Stimulated activated CD4-positive, alpha-beta T cell treated with anti-CD3 and anti-CD28 coated beads, Interleukin-15, amount 100 ng/mL, for 24 hours (primary cell): Measurements from ENCODE around the gene GBGT1.

Experiments
- DNase-seq: peaks from one replicate; pipeline ENCODE4 v3.0.0-alpha.2; 2020

GBGT1 gene

GRCh38 chr9:133141833-133142595 lies 21.7 kb downstream of the GBGT1 start:
- DNase-seq = peak; percentile 70

DNA sequence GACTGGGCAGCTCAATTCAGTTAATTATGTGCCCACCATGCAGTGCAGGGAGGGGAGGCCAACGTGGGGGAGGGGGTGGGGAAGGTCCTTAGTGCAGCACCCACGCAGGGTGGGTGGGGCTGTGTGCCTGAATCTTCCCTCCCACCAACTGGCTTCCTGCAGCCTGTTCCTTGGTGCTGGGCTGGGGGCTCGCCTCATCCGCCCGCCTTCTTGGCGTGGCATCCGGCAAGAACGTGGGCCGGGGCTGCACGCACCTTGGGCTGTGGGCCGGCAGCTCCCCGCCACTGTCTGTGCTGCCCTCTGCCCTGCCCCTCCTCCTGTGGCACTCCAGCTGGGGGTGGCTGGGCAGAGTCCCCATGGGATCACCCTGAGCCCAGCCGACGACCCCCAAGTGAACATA lies 23.1 kb downstream of the GBGT1 start:
- DNase-seq = no peak

DNA sequence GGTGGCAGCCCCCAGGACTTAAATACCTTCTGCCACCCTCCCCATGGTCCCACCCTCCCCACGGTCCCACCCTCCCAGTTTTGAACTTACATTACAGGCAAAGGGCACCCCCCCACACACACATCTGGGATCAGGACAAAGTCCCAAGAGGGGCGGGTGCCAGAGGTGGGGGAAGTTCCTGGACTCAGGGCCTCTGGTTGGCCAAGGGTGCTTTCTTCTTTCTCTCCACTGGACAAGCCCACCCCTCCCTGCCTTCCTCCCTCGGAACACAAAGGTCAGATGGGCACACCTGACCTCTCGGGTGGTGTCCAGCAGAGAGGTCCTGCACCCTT lies 23.6 kb downstream of the GBGT1 start:
- DNase-seq = no peak

DNA sequence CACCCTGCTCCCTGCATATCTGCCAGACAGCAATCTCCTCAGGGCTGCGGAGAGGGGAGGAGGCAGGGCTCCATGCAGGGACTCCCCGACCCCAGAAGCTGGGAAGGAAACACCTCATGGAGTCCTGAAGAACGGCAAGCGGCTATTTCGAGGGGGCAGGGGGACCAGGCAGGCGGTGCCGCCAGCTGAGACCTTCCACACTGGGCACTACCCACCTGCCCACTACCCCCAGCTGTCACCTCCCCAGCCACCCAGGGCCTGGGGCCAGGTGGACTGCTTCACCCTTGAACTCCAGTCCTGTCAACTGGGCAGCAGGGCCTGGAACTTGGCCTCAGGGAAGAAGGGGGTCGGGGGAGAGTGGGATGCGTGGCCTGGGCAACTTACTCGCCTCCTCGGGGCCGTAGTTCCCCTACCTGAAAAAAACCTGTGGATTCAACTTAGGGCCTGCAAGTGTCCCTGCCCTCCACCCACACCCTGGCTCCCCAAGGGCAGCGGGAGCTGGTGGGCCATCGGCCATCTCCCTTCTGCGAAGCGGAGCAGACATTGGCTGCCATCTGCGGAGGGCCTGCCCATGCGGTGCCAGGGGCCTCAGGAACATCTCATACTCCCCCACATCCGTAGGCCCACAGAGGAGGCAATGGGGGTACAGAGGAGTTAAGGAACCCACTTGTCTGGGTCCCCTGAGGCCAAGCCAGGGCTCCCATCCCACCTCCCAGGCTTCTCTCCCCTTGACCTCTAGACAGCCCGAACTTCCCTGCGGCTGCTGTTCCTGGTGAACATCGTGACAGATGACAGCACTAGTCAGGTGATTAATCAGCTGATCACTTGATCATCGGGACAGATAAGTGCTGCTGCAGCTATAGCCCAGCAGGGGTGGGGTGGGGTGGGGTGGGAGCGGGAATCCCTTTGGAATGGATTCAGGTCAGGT lies 24.2 kb downstream of the GBGT1 start:
- DNase-seq = no peak

DNA sequence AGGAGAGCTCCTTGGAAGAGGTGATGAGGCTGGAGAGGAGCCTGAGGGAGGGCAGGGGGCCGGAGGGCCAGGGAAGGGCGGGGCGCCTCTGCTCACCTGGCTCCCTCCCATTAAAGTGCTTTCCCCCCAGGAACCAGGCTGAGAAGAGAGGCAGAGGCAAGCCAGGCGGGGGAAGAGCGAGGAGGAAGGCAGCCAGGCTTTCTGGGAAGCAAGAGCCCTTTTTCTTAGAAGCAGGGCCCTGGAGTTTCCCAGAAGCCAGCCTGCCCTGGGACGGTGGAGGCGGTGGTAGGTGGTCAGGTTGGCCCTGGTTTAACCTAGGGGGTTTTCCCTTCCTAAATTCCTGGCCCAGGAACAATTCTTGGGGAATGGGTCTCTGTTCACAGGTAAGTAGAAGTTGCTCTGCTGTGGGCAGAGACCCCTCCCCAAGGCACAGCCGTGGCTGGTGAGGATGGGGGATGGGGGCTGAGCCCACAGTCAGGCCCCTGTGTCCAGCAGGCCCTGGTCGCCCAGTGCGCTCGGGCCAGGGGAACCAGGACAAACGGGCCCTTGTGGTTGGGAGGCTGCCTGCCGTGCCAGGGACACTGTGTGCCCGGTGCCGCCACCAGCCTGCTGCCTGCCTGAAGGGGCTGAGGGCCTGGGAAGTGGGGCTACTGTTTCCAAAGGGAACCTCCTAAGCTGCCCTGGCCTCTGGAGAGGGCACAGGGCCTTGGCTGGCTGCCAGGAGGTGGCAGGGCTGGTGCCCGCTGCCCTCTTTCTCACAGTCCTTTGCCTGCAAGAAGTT lies 26.1 kb downstream of the GBGT1 start:
- peak; percentile 37 for DNase-seq

DNA sequence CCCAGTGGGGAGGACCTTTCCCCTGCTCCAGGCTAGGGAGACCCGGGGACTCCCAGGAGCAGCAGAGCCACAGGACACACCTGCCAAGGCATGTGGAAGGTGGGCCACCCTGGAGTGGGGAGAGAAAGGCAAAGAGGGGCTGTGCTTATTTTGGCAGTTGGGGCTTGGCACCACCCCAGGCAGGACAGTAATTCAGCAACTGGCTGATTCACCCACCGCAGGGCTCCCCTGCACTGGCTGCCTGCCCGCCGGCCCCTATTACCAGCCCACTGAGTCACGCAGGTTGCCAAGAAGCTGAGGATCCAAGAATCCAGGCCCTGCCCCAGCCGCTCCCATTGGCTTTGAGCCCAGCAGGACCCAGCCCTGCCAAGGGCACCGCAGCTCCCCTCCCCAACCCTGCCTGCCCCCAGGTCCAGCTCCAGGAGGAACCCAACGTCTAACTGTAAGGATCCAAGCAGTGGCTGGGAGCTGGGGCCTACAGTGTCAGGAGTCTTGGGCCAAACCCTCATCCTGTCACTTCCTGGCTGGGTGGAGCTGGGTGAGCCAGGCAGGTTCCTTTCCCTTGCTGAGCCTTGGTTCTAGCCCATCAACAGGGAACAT lies 28.5 kb downstream of the GBGT1 start:
- DNase-seq = peak; percentile 78

GRCh38 chr9:133134388-133135145 lies 29.1 kb downstream of the GBGT1 start:
- DNase-seq = peak; percentile 36

DNA sequence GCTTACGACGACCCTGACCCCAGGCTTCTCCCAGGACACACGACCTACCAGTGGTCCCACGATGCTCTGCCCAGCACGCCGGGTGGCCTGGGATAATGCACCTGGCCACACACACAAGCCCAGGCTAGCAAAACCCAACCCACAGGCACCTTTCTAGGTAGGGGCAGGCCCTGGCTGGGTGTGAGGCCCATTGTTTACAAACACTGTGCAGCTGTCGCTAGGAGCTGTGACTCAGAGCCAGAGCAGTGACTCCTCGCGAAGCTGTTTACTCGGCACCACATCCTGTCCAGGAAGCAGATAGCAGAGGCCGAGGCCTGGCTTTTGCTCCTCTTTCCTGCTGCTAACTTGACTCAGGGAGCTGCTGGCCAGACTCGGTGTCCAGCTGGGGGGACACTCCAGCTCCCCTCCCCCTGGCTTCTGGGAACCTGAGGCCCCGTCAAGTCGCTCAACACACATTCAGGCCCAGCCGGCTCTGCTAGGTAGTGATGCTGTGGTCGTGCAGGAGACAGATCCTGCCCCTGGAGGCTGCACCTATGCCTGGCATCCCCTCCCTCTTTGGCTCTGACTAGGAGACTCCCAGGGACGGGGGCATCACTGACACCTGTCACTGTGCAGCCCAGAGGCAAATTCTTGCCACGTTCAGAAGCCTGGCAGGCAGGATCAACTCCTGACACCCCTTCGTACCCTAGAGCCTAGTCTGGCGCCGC lies 29.9 kb downstream of the GBGT1 start:
- DNase-seq = peak; percentile 88

- no peak for DNase-seq
Measured at GRCh38 chr9:133132174-133132573, 31.5 kb downstream of the GBGT1 start.

GRCh38 chr9:133131506-133131905 lies 32.2 kb downstream of the GBGT1 start:
- DNase-seq = no peak

- DNase-seq = peak; percentile 57
Measured at GRCh38 chr9:133130685-133131244, 32.9 kb downstream of the GBGT1 start.

DNA sequence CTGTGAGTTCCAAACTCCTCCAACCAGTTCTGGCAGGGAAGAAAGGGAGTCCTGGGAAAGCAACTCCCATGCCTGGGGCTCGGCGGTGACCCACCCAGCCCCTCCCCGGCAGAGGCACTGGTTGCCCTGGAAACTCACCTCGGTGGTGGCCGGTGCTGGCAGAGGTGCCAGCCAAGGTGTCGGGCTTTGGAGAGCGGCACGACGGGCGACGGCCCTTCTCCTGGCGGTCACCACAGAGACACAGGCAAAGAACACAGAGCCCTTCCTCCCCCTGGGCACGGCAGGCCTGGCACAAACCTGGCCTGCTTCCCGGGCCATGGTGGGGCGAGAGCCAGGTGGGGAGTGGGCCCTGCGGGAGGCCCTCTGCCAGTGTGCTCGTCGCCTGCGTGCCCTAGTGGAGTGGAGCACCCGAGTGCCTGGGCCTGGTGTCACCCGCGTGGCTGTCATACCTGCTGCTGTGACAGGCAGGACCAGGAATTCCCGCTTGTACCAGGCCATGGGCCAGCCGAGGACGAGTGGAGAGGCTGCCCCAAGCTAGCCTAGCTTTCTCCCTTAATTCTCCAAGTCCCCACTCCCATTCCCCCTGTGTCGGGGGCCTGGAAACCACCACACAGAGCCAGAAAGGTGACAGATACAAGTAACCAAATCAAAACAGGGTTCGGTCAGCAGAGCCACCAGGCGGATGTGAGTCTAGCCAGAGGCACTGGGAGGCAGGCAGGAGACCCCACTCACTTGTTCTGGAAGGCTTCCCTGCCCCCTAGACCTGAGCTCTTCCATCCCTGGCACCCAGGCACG lies 34.5 kb downstream of the GBGT1 start:
- DNase-seq = no peak

DNA sequence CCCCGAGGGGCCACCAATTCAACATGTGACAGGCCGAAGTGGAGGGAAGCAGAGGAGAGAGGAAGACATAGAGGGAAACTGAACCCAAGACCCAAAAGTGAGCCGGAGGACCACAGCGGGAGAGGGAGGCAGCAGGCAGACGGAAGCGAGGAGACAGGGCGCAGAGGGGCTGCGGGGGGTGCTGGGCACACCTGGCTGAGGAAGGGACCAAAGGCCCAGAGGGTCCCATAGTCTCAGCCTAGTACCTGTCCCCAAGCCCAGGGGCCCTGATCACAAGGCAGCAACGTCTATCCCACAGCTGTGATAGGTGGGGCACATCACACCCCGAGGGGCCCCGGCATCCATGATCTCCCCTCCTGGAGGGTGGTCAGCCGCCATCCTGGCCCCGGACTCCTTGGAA lies 35.6 kb downstream of the GBGT1 start:
- DNase-seq = no peak

- peak; percentile 44 for DNase-seq
Measured at GRCh38 chr9:133127340-133127981, 36.3 kb downstream of the GBGT1 start.

DNA sequence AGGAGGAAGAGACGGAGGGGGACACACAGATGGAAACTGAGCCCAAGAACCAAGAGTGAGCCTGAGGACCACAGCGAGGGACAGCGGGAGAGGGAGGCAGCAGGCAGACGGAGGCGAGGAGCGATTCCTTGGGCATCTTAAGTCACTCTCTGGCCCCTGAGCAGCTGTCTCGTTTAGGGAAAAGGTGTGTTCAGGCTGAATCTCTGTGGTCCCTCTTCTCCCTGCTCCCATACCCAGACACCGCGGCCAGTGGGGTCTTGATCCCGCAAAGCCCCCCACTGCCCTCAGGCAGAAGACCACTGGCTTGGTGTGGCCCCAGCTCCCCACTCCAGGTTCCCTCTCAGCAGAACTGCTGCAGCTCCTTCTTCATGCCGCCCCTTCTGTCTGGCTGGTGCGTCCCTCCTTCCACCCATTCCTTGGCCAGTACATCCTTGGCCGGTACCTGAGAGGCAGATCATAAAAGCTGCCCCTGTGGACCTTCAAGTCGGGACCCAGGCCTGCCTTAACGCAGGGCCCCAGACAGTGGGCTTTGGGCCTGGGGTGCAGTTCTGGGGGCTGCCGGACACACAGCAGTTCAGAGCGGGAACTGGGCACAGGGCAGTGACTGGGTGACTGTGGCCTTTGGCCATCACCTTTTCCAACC lies 36.9 kb downstream of the GBGT1 start:
- no peak for DNase-seq

GRCh38 chr9:133125941-133126696 lies 37.6 kb downstream of the GBGT1 start:
- no peak for DNase-seq

DNA sequence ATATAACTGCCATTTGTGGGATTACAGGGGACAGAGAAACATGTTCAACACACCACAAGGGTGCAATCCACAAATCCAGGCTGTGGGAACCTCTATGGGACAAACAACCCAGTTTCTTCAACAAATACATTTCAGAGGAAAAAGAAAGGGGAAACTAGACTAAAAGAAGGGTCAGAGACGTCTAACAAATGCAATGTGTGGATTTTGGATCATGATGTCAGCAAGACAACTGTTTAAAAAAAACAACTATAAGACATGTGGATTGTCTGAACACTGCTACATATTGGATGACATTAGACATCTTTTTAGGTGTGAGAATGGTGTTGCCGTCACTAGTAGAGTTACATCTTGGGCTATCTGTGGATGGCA lies 38.8 kb downstream of the GBGT1 start:
- no peak for DNase-seq

- DNase-seq = no peak
Measured at GRCh38 chr9:133124123-133124906, 39.4 kb downstream of the GBGT1 start.
